HG02571 (cell line): ENCODE results near the gene CIZ1.
A peak's percentile ranks its signal among the peaks of the same experiment; 100 is the strongest.

Source experiments
- ATAC-seq: cut with Tn5 transposase; IDR thresholded peaks from one replicate; pipeline ENCODE4 v1.9.1; 2021; ENCODE audit warnings: mild to moderate bottlenecking, moderate library complexity; ENCODE audit not compliant: unreplicated experiment

Gene CIZ1

GRCh38 chr9:128128836-128129590 lies 62.4 kb downstream of the CIZ1 start:
- ATAC-seq: no peak

DNA sequence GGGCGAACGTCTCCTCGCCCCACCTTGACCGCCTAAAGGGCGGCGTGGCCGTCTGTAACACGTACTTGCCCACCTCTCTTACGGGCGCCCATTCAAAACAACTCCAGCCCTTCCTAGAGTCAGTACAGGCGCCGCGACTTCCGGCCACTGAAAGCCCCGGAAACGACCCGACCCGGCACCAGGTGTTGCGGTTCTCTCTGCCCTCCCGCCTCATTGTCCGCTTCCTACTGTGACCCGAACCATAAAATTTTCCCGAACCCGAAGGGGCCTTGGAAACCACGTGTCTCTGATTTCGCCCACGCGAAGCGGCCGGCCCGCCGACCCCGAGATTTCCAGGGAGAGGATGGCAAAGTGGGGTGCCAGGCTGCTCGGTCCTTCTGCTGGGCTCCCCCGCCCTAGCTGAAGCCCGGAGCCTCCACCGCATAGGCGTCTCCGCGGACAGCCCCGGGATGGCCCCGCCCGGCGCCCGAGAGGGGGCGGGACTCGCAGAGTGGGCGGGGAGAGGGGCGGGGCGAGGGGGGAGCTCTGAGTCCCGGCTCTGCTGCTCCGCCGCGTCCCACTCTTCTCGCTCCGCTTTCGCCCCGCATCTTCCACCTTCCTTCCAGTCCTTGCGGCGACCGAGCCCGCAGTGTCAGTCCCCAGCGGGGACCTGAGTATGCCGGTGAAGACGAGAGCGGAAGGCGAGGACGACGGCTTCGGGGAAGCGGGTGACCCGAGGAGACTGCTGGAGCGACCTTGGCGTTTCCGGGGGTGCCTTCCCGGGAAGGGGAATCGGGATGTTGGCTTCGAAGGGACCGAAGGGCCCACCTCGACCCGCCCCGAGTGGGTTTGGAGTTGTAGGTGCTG lies 63.2 kb downstream of the CIZ1 start:
- peak; percentile 56 for ATAC-seq

DNA sequence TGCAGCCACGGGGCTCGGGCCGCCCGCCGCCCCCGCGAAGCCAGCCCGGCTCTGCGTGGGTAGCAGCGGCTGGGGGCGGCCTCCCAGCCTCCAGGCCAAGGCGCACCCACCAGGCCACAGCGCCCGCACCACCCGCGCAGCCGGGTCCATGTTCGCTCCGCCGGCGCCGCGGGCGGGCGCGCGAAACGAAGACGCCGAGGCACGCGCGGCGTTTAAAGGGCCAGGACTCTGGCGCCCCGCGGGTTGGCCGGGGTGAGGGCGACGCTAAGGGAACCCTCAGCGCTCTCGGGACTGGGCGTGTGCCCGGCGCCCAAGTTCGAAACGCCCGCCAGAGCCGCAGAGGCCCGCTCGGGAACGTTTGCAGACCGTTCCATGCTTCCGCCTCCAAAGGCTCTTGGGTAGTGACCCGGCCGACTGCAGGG lies 63.8 kb downstream of the CIZ1 start, which contains the start of gene PTGES2:
PTGES2 (minus strand) TSS at position 162 of the 422 bp plus-strand sequence; CDS start at position 150, 12 bp downstream.
- ATAC-seq: peak; percentile 49

DNA sequence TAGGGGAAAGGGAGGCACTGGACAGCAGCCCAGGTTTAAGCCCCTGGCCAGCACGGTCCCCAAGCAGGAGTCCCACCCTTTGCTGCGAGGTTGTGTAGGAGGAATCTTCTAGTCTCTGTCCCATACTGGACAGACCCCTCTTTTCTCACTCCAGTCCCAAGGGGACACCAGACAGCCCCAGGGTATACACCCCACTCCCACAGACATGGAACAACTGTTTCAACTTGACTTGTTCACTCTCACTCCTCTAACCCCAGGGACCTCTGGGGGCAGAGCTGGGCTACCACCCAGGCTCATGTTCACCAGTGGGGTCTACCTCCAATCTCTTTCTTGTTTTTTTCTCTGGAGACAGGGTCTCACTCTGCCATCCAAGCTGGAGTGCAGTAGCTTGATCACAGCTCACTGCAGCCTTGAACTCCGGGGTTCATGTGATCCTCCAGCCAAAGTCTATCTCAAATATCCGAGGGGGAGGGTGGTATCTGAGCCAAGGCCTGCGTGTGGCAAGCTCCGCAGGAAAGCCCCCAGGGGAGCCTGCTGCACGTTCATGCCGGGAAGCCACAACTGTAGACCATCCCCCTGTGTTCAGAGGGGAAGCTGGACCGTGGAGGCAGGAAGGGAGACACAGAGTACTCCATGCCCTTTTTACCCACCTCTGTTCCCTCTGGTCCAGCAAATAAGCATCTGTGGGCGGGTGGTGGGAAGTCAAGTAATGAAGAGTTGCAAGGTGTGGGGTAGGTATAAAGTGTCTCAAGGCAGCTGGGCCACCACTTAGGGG lies 65.6 kb downstream of the CIZ1 start:
- ATAC-seq: no peak

DNA sequence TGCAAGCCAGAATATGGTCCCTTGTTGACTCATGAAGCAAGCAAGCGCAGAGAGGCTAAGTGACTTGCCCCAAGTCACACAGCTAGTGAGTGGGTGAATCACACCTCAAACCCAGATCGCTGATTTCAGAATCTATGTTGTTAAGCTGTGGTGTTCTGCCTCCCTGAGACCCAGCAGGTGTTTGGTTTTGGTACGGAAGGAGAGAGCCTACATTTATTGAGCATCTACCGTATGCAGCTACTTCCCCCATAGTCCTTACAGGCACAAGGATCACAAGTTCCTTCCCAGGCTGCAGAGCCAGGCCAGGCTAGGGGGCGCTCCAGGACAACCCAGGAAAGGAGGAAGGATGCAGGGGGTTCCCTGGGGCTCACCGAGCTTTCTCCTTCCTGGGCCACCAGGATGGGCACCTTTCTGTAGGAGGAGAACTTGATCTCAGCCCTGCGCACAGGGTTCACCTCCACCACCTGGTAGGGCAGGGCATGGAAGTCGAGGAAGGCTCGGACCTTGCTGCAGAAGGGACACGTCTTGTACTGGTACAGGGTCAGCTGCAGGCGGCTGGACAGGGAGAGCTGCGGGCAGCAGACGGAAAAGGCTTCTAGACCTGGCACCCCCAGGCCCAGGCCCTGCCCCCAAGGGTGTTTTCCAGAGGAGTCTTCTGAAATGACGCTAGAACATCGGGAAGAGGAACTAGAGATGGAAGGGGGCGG lies 66.3 kb downstream of the CIZ1 start:
- no peak for ATAC-seq

GRCh38 chr9:128124451-128124850 lies 66.9 kb downstream of the CIZ1 start:
- ATAC-seq: no peak

- ATAC-seq: no peak
These were observed 67.8 kb downstream of the CIZ1 start for GRCh38 chr9:128123451-128124080.

DNA sequence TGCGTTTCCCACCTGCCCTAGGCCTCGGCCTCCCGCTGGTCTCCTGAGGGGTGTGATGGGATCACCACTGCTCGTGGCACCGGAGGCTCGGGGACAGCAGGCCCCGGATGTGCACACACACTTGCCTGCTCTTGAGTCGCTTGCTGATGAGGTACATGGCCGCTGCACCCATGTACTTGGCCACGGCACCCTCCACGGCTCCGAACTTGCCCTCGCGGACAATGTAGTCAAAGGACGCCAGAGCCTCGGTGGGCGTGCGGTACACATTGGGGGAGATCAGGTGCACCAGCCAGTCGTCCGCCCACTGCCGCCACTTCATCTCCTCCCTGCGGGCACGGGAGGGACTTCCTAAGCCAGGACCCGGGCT lies 68.6 kb downstream of the CIZ1 start:
- ATAC-seq: no peak

DNA sequence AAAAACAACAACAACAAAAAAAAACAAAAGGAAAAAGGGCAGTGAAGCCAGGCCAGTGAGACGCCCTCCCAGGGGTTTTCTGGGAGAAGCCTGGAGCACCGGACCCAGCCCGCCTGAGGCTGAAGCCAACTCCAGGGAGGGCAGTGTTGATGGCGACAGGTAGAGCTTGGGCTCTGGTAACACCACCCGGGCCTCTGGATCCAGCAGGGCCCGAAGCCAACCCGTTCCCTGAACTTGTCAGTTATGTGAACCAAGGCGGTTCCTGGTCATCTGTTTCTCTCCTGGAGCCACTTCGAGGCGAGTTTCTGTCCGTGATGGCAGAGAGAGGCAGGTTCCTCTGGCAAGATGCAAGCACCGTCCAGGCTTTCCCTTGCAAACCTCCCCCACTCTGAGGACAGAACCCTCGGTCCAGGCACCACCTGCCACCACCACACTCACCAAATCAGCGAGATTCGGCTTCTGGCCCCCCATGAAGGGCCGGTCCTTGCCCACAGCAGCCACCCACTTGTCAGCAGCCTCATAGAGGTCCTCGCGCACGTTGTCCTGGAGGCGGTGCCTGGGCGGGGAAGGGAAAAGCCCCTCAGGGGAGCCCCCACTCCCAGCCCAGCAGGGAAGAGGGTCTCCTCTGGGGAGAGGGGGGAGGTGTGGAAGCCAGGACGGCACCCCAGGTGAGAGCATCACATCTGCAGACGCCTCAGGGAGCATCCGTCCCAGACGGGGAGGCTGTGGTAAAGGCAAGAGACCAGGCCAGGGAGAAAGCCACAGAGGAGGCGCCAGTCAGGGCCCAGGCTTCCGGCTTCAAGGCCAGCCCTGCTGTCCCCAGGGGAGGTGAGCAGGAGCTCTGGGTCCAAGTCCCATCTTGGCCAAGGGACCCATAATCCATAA lies 69.2 kb downstream of the CIZ1 start:
- no peak for ATAC-seq

DNA sequence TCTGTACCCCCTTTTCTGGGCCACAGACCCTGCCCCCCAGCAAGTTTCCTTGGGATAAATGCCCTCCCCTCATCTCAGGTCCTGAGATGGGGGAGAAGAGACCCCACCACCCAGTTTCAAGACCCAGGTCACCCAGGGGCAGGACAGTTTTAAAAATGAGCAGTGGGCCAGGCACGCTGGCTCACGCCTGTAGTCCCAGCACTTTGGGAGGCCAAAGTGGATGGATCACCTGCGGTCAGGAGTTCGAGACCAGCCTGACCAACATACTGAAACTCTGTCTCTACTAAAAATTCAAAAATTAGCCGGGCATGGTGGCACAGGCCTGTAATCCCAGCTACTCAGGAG lies 69.9 kb downstream of the CIZ1 start:
- no peak for ATAC-seq

DNA sequence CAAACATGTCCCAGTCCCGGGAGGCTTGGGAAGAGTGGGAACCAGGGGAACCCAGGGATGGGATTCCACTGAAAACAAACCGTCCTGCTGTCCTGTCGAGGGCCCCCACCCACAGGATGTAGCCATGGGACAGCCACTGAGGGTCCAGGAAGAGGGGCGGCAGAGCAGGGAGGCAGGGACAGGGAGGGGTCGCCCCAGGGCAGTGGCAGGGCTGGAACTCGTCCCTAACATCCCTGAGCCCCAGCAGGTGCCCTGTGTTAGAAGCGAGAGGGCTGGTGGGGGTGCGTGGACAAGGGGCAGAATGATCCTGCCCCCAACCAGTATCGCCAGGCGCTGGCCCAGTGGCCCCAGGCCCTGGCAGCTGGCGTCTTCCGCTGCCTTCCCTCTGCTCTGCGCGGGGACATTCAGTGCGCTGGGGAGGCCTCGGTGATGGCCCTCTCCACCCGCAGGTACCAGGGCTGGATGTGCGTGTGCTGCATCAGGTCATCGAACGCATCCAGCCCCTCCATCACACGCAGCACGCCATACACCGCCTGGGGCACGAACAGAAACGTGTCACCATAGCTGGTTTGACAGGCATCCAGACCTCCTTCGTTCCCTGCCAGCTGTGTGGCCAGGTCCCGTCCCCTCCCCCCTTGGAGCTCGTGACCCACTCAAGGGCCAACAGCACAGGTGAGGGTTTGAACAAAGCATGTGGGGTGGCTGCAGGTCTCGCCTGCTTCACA lies 70.5 kb downstream of the CIZ1 start:
- no peak for ATAC-seq

GRCh38 chr9:128120061-128120740 lies 71.2 kb downstream of the CIZ1 start:
- no peak for ATAC-seq

GRCh38 chr9:128118971-128119665 lies 72.3 kb downstream of the CIZ1 start:
- no peak for ATAC-seq

- ATAC-seq: no peak
These were observed 72.9 kb downstream of the CIZ1 start for GRCh38 chr9:128118472-128118857.

GRCh38 chr9:128117613-128118471 lies 73.5 kb downstream of the CIZ1 start:
- ATAC-seq: no peak
